PC-3 (cell line): ENCODE data around the gene CSF1R. TPM values are rescaled to one million over a fixed set of nuclear protein-coding genes. Genes with fewer than 3 reads are reported as not detected.
"Not testable (repeated sequence)": the region's sequence is repeated elsewhere in the genome, so short reads cannot be mapped to it uniquely, and the experiment has no call there.

Experiments used
- ATAC-seq: fragments of 200-7000 bp; cut with Tn5 transposase; 2 replicates; pipeline ENCODE4 v1.9.1; 2020; ENCODE audit warnings: mild to moderate bottlenecking, moderate library complexity
- BruUV-seq: library from RNA; stranded (reverse); fragments of 400-500 nt; replicated peaks from 2 replicates; lab custom pipeline; 2021; lab: Mats Ljungman, UMichigan
- CTCF ChIA-PET: fragments of 300-600 bp; sonication (Branson Sonifier 250); formaldehyde crosslinking; loops from one replicate; lab custom pipeline; 2022; ENCODE audit warnings: antibody characterized with exemption; lab: Charles Lee
- POLR2A ChIA-PET: fragments of 300-600 bp; sonication (Branson Sonifier 250); formaldehyde crosslinking; loops from one replicate; lab custom pipeline; 2022; ENCODE audit warnings: antibody characterized with exemption; ENCODE audit not compliant: unreplicated experiment; lab: Charles Lee
- DNase-seq: peaks from one replicate; pipeline ENCODE4 v3.0.0-alpha.2; 2015
- H2AFZ ChIP-seq: fragments of 300-600 bp; sonication (generic); 2 replicates; pipeline ENCODE4 v1.6.0; 2016; ENCODE audit warnings: antibody characterized with exemption, low read length
- H3F3A ChIP-seq: fragments of 300-600 bp; sonication (generic); one replicate; pipeline ENCODE4 v1.6.0; 2017; ENCODE audit warnings: antibody characterized with exemption, low read length, control low read depth, mild to moderate bottlenecking; ENCODE audit not compliant: unreplicated experiment
- H3K27ac ChIP-seq: fragments of 300-600 bp; sonication (generic); 2 replicates; pipeline ENCODE4 v1.5.1; 2016; ENCODE audit warnings: mild to moderate bottlenecking, low read length
- H3K27me3 ChIP-seq: fragments of 300-600 bp; sonication (generic); 2 replicates; pipeline ENCODE4 v1.6.1; 2016; ENCODE audit warnings: low read length, mixed read lengths
- H3K36me3 ChIP-seq: fragments of 300-600 bp; sonication (generic); 2 replicates; pipeline ENCODE4 v1.6.1; 2016; ENCODE audit warnings: low read depth, mixed run types, low read length, mixed read lengths
- H3K4me1 ChIP-seq: fragments of 300-600 bp; sonication (generic); 2 replicates; pipeline ENCODE4 v1.5.1; 2016; ENCODE audit warnings: low read length; ENCODE audit not compliant: insufficient read depth
- H3K4me2 ChIP-seq: fragments of 300-600 bp; sonication (generic); 2 replicates; pipeline ENCODE4 v1.6.0; 2016; ENCODE audit warnings: low read length
- H3K4me3 ChIP-seq: fragments of 300-600 bp; sonication (generic); 2 replicates; pipeline ENCODE4 v1.5.1; 2016; ENCODE audit warnings: mild to moderate bottlenecking, low read length, mixed read lengths
- H3K79me2 ChIP-seq: fragments of 300-600 bp; sonication (generic); 2 replicates; pipeline ENCODE4 v1.6.1; 2017; ENCODE audit warnings: low read length, mixed read lengths
- H3K9ac ChIP-seq: fragments of 300-600 bp; sonication (generic); 2 replicates; pipeline ENCODE4 v1.6.0; 2016; ENCODE audit warnings: mild to moderate bottlenecking, low read length
- H3K9me2 ChIP-seq: fragments of 300-600 bp; sonication (generic); replicated peaks from 2 replicates; pipeline ENCODE4 v1.6.1; 2016; ENCODE audit warnings: mixed run types, low read length, mixed read lengths
- H3K9me3 ChIP-seq: fragments of 300-600 bp; sonication (generic); 2 replicates; pipeline ENCODE4 v1.6.1; 2016; ENCODE audit warnings: low read length, mixed read lengths
- H4K20me1 ChIP-seq: fragments of 300-600 bp; sonication (generic); 2 replicates; pipeline ENCODE4 v1.6.1; 2016; ENCODE audit warnings: low read length, mixed read lengths
- EZH2 ChIP-seq: fragments of 300-600 bp; sonication (generic); IDR thresholded peaks from one replicate; pipeline ENCODE4 v1.6.1; 2017; ENCODE audit warnings: antibody characterized with exemption, mild to moderate bottlenecking, low read length; ENCODE audit not compliant: unreplicated experiment
- EZH2phosphoT487 ChIP-seq: fragments of 300-600 bp; sonication (generic); IDR thresholded peaks from 2 replicates; pipeline ENCODE4 v1.6.1; 2018; ENCODE audit warnings: mild to moderate bottlenecking, antibody characterized with exemption, low read length, borderline replicate concordance
- intact Hi-C: fragments of 100-400 bp; cut with micrococcal nuclease; formaldehyde crosslinking; loops from 2 replicates; pipeline ENCODE4 v1.9.0; 2023
- total RNA-seq: library from RNA; depleted of rRNA; stranded (reverse); fragments of >200 nt; gene quantifications from 2 replicates; pipeline ENCODE4 v1.2.3, GENCODE V29; 2014
- TF ChIP-seq, protein P1 (sequence below): fragments of 300-600 bp; sonication (generic); conservative IDR thresholded peaks from 2 replicates; pipeline ENCODE4 v1.5.1; 2017; ENCODE audit warnings: antibody characterized with exemption, low read depth, mild to moderate bottlenecking, low read length

The CSF1R gene
- total RNA-seq, 1 experiment from 2014 or later, result not detected

DNA sequence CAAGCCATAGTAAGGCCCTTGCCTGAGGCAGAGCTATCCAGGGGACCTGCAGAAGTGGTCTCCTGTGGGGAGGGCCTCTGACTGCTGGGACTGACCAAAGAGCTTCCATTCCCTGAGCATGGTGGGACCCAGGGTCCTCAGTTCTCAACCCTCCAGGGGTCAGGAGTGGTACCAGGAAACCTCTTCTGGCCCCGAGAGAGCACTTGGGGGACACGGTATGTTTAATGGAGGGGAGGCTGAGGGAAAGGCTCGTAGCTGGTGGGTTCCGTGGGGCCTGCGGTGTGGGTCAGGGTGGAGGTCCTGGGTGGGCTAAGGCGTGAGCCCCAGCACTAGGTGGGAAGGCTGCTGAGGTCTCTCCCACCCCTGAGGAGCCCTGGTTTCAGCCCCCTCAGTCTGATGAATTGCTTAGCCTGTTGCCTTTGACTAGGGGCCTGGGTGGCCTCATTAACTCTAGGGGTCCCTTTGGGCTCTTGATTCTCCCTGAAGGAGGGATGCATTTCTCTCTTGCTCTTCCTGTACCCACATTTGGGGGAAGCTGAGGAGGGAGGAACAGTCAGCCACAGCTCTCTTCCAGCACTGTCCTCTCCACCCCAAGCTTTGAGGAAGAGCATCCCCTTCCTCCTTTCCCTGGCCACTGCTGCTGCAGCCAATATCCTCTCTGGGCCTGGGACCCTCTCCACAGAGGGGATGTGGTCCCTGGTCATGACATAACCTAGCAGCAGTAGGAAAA is 34.0 kb downstream of the CSF1R start:
- peak overlapping the region; percentile 32 for H3K4me2 ChIP-seq
- intact Hi-C loops, result loop anchor here (2.0 kb wide), 1 partner anchor 52 kb away; the partner anchor contains the start of genes HMGXB3 and TIGD6
- no peak overlapping the region for H3K4me3 ChIP-seq
- ChIA-PET CTCF (no interaction called here), POLR2A (no interaction called here)
- DNase-seq, result no peak
- no peaks in the 10 kb centered on the region for H3K9me2 ChIP-seq
- peaks cover 37% of the 10 kb centered on the region for H3K4me1 ChIP-seq
- BruUV-seq, result no TSS peak
- TF ChIP-seq, protein P1, sequence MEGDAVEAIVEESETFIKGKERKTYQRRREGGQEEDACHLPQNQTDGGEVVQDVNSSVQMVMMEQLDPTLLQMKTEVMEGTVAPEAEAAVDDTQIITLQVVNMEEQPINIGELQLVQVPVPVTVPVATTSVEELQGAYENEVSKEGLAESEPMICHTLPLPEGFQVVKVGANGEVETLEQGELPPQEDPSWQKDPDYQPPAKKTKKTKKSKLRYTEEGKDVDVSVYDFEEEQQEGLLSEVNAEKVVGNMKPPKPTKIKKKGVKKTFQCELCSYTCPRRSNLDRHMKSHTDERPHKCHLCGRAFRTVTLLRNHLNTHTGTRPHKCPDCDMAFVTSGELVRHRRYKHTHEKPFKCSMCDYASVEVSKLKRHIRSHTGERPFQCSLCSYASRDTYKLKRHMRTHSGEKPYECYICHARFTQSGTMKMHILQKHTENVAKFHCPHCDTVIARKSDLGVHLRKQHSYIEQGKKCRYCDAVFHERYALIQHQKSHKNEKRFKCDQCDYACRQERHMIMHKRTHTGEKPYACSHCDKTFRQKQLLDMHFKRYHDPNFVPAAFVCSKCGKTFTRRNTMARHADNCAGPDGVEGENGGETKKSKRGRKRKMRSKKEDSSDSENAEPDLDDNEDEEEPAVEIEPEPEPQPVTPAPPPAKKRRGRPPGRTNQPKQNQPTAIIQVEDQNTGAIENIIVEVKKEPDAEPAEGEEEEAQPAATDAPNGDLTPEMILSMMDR, result no peak
- TF ChIP-seq EZH2 (no peak), EZH2phosphoT487 (no peak)
- H3K79me2 ChIP-seq, result no peaks in the 10 kb centered on the region
- H3F3A ChIP-seq, result no peaks in the 10 kb centered on the region
- peak overlapping the region; percentile 68 for H3K27ac ChIP-seq
- peak overlapping the region; percentile 16 for H3K9ac ChIP-seq
- H3K9me3 ChIP-seq, result no peaks in the 10 kb centered on the region
- H3K27me3 ChIP-seq, result no peaks in the 10 kb centered on the region
- H2AFZ ChIP-seq, result no peak overlapping the region
- ATAC-seq, result no peak
- H4K20me1 ChIP-seq, result no peaks in the 10 kb centered on the region
- peaks cover 74% of the 10 kb centered on the region for H3K36me3 ChIP-seq

DNA sequence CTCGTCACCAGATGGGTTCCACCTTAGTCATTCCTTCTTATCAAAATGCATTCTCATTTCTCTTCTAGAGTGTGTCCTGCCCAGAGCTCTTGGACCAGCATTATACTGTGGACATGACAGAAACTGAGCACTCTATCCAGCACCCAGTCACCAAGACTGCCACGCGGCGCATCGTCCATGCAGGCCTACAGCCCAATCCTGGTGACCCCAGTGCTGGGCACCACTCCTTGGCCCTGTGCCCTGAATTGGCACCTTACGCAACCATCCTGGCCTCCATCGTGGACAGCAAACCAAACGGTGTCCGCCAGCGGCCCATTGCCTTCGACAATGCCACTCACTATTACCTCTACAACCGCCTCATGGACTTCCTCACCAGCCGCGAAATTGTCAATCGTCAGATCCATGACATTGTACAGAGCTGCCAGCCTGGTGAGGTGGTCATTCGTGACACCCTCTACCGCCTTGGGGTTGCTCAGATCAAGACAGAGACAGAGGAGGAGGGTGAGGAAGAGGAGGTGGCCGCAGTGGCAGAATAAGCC is 34.6 kb downstream of the CSF1R start:
- CTCF ChIA-PET, result no interaction called here
- H3K9me2 ChIP-seq, result no peaks in the 10 kb centered on the region
- DNase-seq (no peak), ATAC-seq (no peak)
- H3K4me1 ChIP-seq, result peaks cover 37% of the 10 kb centered on the region
- no peaks in the 10 kb centered on the region for H3K79me2 ChIP-seq
- no peaks in the 10 kb centered on the region for H3F3A ChIP-seq
- H3K4me3 ChIP-seq, result no peak overlapping the region
- TF ChIP-seq EZH2phosphoT487 (no peak), EZH2 (no peak)
- TF ChIP-seq, protein P1, result no peak
- POLR2A ChIA-PET, result no interaction called here
- intact Hi-C loops, result loop anchor here (2.0 kb wide), 1 partner anchor 51 kb away; the partner anchor contains the start of genes HMGXB3 and TIGD6
- peaks cover 78% of the 10 kb centered on the region for H3K36me3 ChIP-seq
- H3K4me2 ChIP-seq, result no peak overlapping the region
- H3K27me3 ChIP-seq, result no peaks in the 10 kb centered on the region
- H3K9me3 ChIP-seq, result no peaks in the 10 kb centered on the region
- no peaks in the 10 kb centered on the region for H4K20me1 ChIP-seq
- H3K27ac ChIP-seq, result no peak overlapping the region
- H2AFZ ChIP-seq, result no peak overlapping the region
- no peak overlapping the region for H3K9ac ChIP-seq
- BruUV-seq, result no TSS peak

DNA sequence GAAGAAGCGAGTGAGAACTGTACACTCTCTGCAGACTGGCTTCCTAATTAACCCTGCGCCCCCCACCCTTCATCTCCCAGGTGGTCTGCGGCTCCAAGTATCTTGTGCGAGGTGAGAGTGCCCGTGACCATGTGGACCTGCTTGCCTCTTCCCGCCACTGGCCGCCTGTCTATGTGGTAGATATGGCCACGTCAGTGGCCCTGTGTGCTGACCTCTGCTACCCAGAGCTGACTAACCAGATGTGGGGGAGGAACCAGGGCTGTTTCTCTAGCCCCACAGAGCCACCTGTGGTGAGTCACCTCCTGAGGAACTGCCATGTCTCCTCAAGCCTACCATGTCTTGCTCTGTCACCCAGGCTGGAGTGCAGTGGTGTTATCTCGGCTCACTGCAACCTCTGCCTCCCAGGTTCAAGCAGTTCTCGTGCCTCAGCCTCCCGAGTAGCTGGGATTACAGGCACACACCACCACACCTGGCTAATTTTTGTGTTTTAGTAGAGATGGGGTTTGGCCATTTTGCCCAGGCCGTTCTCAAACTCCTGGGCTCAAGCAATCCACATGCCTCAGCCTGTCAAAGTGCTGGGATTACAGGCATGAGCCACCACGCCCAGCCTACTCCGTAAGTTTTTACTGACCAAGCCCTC is 36.1 kb downstream of the CSF1R start:
- intact Hi-C loops, POLR2A ChIA-PET, CTCF ChIA-PET, H4K20me1 ChIP-seq, BruUV-seq, H3K79me2 ChIP-seq, H3K4me3 ChIP-seq, H3K9me3 ChIP-seq, H3F3A ChIP-seq, H3K27me3 ChIP-seq, H3K9me2 ChIP-seq: not testable (repeated sequence)
- Histone ChIP-seq H2AFZ (0 out of 2 replicates have a peak overlapping the region, but pooled peaks have one; percentile 12), H3K36me3 (peaks cover 86% of the 10 kb centered on the region), H3K4me2 (0 out of 2 replicates have a peak overlapping the region, but pooled peaks have one; percentile 4), H3K4me1 (peaks cover 37% of the 10 kb centered on the region), H3K9ac (peak overlapping the region; percentile 23; the same call in 1 of the 2 replicates), H3K27ac (peak overlapping the region; percentile 69)
- peak; percentile 96 for DNase-seq
- peak; percentile 83 for ATAC-seq
